H1 (cell line): ENCODE results near the gene COPS6. TPM values are rescaled to one million over a fixed set of nuclear protein-coding genes. Genes with fewer than 3 reads are reported as not detected.

ENCODE experiments used
- BRCA1 ChIP-seq: IDR thresholded peaks from 2 replicates; pipeline ENCODE4 v1.6.1; 2012; ENCODE audit warnings: low read depth, low read length, improper control_type of control experiment
- HDAC2 ChIP-seq, 2 experiments: fragments of 300-600 bp in 1 of 2; sonication (generic) in 1 of 2; IDR thresholded peaks; 2 replicates each; pipeline ENCODE4 v1.6.1; 2011 to 2012; ENCODE audit warnings: low read depth in 2 of 2, low read length in 2 of 2, mild to moderate bottlenecking in 2 of 2, moderate library complexity in 2 of 2, borderline replicate concordance in 1 of 2, inconsistent platforms in 1 of 2
- JUN ChIP-seq: IDR thresholded peaks from 2 replicates; pipeline ENCODE4 v1.6.1; 2011; ENCODE audit warnings: low read depth, mild to moderate bottlenecking, improper control_type of control experiment, low read length
- KDM4A ChIP-seq: IDR thresholded peaks from one replicate; pipeline ENCODE4 v1.7.1; 2012; ENCODE audit warnings: low read depth, mild to moderate bottlenecking, moderate library complexity, low read length, inconsistent platforms; ENCODE audit not compliant: severe bottlenecking
- RAD21 ChIP-seq, 2 experiments: IDR thresholded peaks in 1 of 2; conservative IDR thresholded peaks in 1 of 2; 2 replicates each; pipeline ENCODE4 v1.6.1; 2011; ENCODE audit warnings: low read depth in 2 of 2, low read length in 2 of 2, improper control_type of control experiment in 1 of 2, inconsistent platforms in 1 of 2, mild to moderate bottlenecking in 1 of 2, moderate library complexity in 1 of 2
- TBP ChIP-seq: IDR thresholded peaks from 2 replicates; pipeline ENCODE4 v1.6.1; 2011; ENCODE audit warnings: low read depth, low read length, improper control_type of control experiment
- polyA plus RNA-seq, 7 experiments: library from polyadenylated mRNA; depleted of rRNA in 3 of 7; stranded (reverse) in 5 of 7; unstranded in 2 of 7; fragments of >200 nt in 5 of 7; fragments of 200-250 nt in 2 of 7; gene quantifications; 1 replicate in 5 of 7; 2 replicates in 1 of 7; 4 replicates in 1 of 7; pipeline versions ENCODE4 v1.2.1 to v1.2.3, GENCODE V29; 2011 to 2013; ENCODE audit warnings: missing spikeins in 2 of 7, mixed read lengths in 2 of 7
- total RNA-seq: library from RNA; stranded (reverse); fragmentation: NEBNext Ultra II Directional; extraction: Animal tissue kit (Norgen Biotek cat#: 25700); gene quantifications from 2 replicates; pipeline ENCODE4 v1.2.1, GENCODE V29; 2021
- TF ChIP-seq, protein P1 (sequence below): fragments of 300-600 bp; sonication (generic); IDR thresholded peaks from 2 replicates; pipeline ENCODE4 v1.7.1; 2012; ENCODE audit warnings: low read length, moderate library complexity, mild to moderate bottlenecking, inconsistent platforms; ENCODE audit not compliant: insufficient replicate concordance
- TF ChIP-seq, protein P2 (sequence below): IDR thresholded peaks from 2 replicates; pipeline ENCODE4 v1.6.1; 2012; ENCODE audit warnings: inconsistent platforms

Gene COPS6
- total and polyA plus RNA-seq, 2 of the 8 experiments (the other 6 are each of a cell fraction or from before 2014, with no cell fraction given), result 127 to 225 TPM

DNA sequence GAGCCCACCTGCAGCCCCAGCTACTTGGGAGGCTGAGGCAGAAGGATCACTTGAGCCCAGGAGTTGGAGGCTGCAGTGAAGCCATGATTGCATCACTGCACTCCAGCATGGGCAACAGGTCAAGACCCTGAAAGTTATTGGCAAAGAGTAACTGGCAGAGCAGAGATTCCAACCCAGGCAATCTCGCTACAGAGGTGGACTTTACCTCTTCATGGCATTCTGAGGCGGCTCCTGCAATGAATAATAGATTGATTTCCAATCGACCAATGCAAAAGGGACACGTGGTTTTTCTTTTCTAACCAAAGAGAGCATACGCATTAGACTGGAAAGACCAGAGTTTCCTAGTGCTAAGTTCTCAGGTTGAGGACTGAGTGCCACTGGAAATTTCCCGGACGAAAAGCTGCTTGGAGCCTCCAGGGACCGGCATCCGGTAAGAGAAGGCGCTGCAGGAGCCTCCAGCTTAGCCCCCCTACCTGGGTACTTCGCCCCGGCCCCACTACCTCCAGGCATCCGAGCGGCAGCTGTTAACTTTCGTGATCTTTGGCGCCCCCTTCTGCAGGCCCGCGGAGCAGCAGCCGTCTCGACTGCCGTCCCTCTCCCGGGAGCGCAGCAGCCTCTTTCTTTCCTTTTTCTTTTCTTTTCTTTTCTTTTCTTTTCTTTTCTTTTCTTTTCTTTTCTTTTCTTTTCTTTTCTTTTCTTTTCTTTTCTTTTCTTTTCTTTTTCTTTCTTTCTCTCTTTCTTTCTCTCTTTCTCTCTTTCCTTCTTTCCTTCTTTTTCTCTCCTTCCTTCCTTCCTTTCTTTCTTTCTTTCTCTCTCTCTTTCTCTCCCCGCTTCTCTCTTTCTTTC is 42.1 kb downstream of the COPS6 start (continued):
- TF ChIP-seq, protein P1, sequence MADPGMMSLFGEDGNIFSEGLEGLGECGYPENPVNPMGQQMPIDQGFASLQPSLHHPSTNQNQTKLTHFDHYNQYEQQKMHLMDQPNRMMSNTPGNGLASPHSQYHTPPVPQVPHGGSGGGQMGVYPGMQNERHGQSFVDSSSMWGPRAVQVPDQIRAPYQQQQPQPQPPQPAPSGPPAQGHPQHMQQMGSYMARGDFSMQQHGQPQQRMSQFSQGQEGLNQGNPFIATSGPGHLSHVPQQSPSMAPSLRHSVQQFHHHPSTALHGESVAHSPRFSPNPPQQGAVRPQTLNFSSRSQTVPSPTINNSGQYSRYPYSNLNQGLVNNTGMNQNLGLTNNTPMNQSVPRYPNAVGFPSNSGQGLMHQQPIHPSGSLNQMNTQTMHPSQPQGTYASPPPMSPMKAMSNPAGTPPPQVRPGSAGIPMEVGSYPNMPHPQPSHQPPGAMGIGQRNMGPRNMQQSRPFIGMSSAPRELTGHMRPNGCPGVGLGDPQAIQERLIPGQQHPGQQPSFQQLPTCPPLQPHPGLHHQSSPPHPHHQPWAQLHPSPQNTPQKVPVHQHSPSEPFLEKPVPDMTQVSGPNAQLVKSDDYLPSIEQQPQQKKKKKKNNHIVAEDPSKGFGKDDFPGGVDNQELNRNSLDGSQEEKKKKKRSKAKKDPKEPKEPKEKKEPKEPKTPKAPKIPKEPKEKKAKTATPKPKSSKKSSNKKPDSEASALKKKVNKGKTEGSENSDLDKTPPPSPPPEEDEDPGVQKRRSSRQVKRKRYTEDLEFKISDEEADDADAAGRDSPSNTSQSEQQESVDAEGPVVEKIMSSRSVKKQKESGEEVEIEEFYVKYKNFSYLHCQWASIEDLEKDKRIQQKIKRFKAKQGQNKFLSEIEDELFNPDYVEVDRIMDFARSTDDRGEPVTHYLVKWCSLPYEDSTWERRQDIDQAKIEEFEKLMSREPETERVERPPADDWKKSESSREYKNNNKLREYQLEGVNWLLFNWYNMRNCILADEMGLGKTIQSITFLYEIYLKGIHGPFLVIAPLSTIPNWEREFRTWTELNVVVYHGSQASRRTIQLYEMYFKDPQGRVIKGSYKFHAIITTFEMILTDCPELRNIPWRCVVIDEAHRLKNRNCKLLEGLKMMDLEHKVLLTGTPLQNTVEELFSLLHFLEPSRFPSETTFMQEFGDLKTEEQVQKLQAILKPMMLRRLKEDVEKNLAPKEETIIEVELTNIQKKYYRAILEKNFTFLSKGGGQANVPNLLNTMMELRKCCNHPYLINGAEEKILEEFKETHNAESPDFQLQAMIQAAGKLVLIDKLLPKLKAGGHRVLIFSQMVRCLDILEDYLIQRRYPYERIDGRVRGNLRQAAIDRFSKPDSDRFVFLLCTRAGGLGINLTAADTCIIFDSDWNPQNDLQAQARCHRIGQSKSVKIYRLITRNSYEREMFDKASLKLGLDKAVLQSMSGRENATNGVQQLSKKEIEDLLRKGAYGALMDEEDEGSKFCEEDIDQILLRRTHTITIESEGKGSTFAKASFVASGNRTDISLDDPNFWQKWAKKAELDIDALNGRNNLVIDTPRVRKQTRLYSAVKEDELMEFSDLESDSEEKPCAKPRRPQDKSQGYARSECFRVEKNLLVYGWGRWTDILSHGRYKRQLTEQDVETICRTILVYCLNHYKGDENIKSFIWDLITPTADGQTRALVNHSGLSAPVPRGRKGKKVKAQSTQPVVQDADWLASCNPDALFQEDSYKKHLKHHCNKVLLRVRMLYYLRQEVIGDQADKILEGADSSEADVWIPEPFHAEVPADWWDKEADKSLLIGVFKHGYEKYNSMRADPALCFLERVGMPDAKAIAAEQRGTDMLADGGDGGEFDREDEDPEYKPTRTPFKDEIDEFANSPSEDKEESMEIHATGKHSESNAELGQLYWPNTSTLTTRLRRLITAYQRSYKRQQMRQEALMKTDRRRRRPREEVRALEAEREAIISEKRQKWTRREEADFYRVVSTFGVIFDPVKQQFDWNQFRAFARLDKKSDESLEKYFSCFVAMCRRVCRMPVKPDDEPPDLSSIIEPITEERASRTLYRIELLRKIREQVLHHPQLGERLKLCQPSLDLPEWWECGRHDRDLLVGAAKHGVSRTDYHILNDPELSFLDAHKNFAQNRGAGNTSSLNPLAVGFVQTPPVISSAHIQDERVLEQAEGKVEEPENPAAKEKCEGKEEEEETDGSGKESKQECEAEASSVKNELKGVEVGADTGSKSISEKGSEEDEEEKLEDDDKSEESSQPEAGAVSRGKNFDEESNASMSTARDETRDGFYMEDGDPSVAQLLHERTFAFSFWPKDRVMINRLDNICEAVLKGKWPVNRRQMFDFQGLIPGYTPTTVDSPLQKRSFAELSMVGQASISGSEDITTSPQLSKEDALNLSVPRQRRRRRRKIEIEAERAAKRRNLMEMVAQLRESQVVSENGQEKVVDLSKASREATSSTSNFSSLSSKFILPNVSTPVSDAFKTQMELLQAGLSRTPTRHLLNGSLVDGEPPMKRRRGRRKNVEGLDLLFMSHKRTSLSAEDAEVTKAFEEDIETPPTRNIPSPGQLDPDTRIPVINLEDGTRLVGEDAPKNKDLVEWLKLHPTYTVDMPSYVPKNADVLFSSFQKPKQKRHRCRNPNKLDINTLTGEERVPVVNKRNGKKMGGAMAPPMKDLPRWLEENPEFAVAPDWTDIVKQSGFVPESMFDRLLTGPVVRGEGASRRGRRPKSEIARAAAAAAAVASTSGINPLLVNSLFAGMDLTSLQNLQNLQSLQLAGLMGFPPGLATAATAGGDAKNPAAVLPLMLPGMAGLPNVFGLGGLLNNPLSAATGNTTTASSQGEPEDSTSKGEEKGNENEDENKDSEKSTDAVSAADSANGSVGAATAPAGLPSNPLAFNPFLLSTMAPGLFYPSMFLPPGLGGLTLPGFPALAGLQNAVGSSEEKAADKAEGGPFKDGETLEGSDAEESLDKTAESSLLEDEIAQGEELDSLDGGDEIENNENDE, result no peak
- TF ChIP-seq BRCA1, result no peak
- TF ChIP-seq HDAC2 (IDR thresholded peaks at IDR 0.05; ENCODE audit: borderline replicate concordance in 1 of 2, low read depth in 2 of 2, low read length in 2 of 2), result no peak
- TF ChIP-seq KDM4A, result no peak
- TF ChIP-seq, protein P2, sequence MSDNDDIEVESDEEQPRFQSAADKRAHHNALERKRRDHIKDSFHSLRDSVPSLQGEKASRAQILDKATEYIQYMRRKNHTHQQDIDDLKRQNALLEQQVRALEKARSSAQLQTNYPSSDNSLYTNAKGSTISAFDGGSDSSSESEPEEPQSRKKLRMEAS, result no peak
- peak; percentile 71 to 76 for TF ChIP-seq RAD21 (IDR thresholded peaks at IDR 0.05 in 1 of 2, conservative IDR thresholded peaks at IDR 0.05 in 1 of 2; ENCODE audit: low read depth in 2 of 2, low read length in 2 of 2)
- TF ChIP-seq JUN, result no peak
- TF ChIP-seq TBP, result peak; percentile 44; the same call in 1 of the 2 replicates
